Osteoblast (primary cell): ENCODE results near the gene MOAP1. TPM values are rescaled to one million over a fixed set of nuclear protein-coding genes. Genes with fewer than 3 reads are reported as not detected.

Source experiments
- DNase-seq: peaks from one replicate; pipeline ENCODE4 v3.0.0; 2011; ENCODE audit warnings: low spot score, mixed read lengths; ENCODE audit not compliant: insufficient read length; ENCODE audit errors: missing footprints
- H2AFZ ChIP-seq: 2 replicates; pipeline ENCODE4 v1.6.0; 2011; ENCODE audit warnings: mild to moderate bottlenecking, low read length
- H3K27ac ChIP-seq: 2 replicates; pipeline ENCODE4 v1.5.1; 2011; ENCODE audit warnings: mild to moderate bottlenecking, low read depth, low read length, moderate library complexity
- H3K27me3 ChIP-seq: 2 replicates; pipeline ENCODE4 v1.6.0; 2012; ENCODE audit warnings: mild to moderate bottlenecking, control low read depth, inconsistent platforms, low read length, moderate library complexity; ENCODE audit not compliant: insufficient read depth
- H3K36me3 ChIP-seq: 2 replicates; pipeline ENCODE4 v1.5.1; 2011; ENCODE audit warnings: mild to moderate bottlenecking, low read length, control low read depth, moderate library complexity; ENCODE audit not compliant: insufficient read depth
- H3K4me1 ChIP-seq: 2 replicates; pipeline ENCODE4 v1.5.1; 2011; ENCODE audit warnings: mild to moderate bottlenecking, low read length, control low read depth, moderate library complexity; ENCODE audit not compliant: insufficient read depth
- H3K4me2 ChIP-seq: 2 replicates; pipeline ENCODE4 v1.6.0; 2011; ENCODE audit warnings: mild to moderate bottlenecking, low read length; ENCODE audit not compliant: insufficient read depth
- H3K4me3 ChIP-seq: fragments of 200-600 bp; sonication (generic); 3 replicates; pipeline ENCODE4 v1.5.1; 2012; ENCODE audit warnings: mild to moderate bottlenecking, low read length, inconsistent platforms; ENCODE audit not compliant: insufficient read depth
- H3K79me2 ChIP-seq: 2 replicates; pipeline ENCODE4 v1.6.0; 2012; ENCODE audit warnings: mild to moderate bottlenecking, low read length, control low read depth, inconsistent platforms; ENCODE audit not compliant: insufficient read depth
- H3K9me3 ChIP-seq: 2 replicates; pipeline ENCODE4 v1.5.1; 2011; ENCODE audit warnings: low read depth, low read length, control low read depth
- H4K20me1 ChIP-seq: 2 replicates; pipeline ENCODE4 v1.6.0; 2012; ENCODE audit warnings: mild to moderate bottlenecking, low read length, control low read depth; ENCODE audit not compliant: insufficient read depth
- CTCF ChIP-seq: IDR thresholded peaks from 2 replicates; pipeline ENCODE4 v1.5.1; 2011; ENCODE audit warnings: mild to moderate bottlenecking, low read depth, low read length, moderate library complexity; ENCODE audit errors: extremely low read depth
- total RNA-seq: library from RNA; depleted of rRNA; stranded (reverse); fragments of >200 nt; gene quantifications from 2 replicates; pipeline ENCODE4 v1.2.3, GENCODE V29; 2012

MOAP1 gene
- total RNA-seq, 1 donor, result 16.6 TPM

DNA sequence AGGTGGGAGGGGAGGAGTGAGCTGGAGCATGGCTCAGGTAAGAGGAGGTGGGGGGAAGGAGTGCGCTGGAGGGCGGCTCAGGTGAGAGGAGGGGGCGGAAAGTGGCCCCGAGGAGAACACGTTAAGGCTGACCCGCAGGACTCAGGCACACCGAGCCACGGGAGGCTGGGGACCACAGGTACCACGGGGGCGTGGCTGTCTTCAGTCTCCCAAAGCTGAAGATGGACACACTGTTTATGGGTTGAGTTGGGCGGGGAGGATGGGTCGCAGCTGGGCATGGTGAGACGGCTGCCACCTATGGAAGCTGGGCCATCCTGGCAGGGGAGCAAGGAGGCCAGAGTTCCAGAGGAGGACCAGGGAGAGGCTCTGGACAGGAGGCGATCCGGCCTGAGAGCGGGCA is 45.8 kb upstream of the MOAP1 start:
- H4K20me1 ChIP-seq, result no peaks in the 10 kb centered on the region
- no peaks in the 10 kb centered on the region for H3K9me3 ChIP-seq
- peaks cover 17% of the 10 kb centered on the region for H3K36me3 ChIP-seq
- H3K4me3 ChIP-seq, result peak overlapping the region; percentile 65
- H3K4me1 ChIP-seq, result peaks cover 9% of the 10 kb centered on the region
- no peaks in the 10 kb centered on the region for H3K79me2 ChIP-seq
- no peak overlapping the region for H2AFZ ChIP-seq
- no peaks in the 10 kb centered on the region for H3K27me3 ChIP-seq
- H3K27ac ChIP-seq, result no peak overlapping the region
- DNase-seq, result peak; percentile 53
- no peak for TF ChIP-seq CTCF
- peak overlapping the region; percentile 78 for H3K4me2 ChIP-seq

DNA sequence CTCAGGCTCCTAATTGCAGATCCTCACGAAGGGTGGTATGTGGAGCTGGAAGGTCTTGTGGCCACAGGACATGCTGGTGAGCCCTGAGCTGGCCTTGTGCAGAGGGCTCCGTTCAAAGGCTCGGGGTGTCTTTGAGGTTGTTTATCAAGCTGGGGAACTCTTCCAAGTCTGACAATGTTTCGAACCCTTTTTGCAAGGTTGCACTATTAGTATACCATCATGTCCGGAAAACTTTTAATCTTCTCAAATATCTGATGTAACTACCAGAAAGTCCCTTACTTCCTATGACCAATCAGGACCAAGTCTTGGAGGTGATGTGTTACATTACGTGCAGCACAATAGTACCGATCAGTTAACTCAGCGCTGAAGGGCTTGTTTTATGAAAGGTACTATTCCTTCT is 43.9 kb upstream of the MOAP1 start:
- Histone ChIP-seq H3K9me3 (no peaks in the 10 kb centered on the region), H4K20me1 (no peaks in the 10 kb centered on the region), H2AFZ (no peak overlapping the region), H3K27me3 (no peaks in the 10 kb centered on the region), H3K27ac (no peak overlapping the region), H3K79me2 (no peaks in the 10 kb centered on the region), H3K4me2 (no peak overlapping the region), H3K4me3 (no peak overlapping the region), H3K4me1 (no peaks in the 10 kb centered on the region), H3K36me3 (peaks cover 23% of the 10 kb centered on the region)
- DNase-seq, result no peak
- TF ChIP-seq CTCF, result no peak

- no peak for TF ChIP-seq CTCF
- no peaks in the 10 kb centered on the region for H3K27me3 ChIP-seq
- no peak for DNase-seq
- no peaks in the 10 kb centered on the region for H4K20me1 ChIP-seq
- H3K4me2 ChIP-seq, result no peak overlapping the region
- no peak overlapping the region for H3K27ac ChIP-seq
- no peaks in the 10 kb centered on the region for H3K4me1 ChIP-seq
- no peaks in the 10 kb centered on the region for H3K79me2 ChIP-seq
- no peak overlapping the region for H3K4me3 ChIP-seq
- peaks cover 34% of the 10 kb centered on the region for H3K36me3 ChIP-seq
- H2AFZ ChIP-seq, result no peak overlapping the region
- no peaks in the 10 kb centered on the region for H3K9me3 ChIP-seq
These were observed 38.9 kb upstream of the MOAP1 start for GRCh38 chr14:93223565-93223964.

GRCh38 chr14:93220509-93220908 is 35.8 kb upstream of the MOAP1 start:
- no peaks in the 10 kb centered on the region for H3K9me3 ChIP-seq
- H3K4me2 ChIP-seq, result no peak overlapping the region
- no peaks in the 10 kb centered on the region for H3K4me1 ChIP-seq
- no peak overlapping the region for H2AFZ ChIP-seq
- DNase-seq, result peak; percentile 47
- no peaks in the 10 kb centered on the region for H3K79me2 ChIP-seq
- no peak overlapping the region for H3K27ac ChIP-seq
- no peaks in the 10 kb centered on the region for H3K27me3 ChIP-seq
- no peak overlapping the region for H3K4me3 ChIP-seq
- H3K36me3 ChIP-seq, result peaks cover 33% of the 10 kb centered on the region
- no peaks in the 10 kb centered on the region for H4K20me1 ChIP-seq
- TF ChIP-seq CTCF, result no peak
